Panc1 (cell line): Measurements from ENCODE around the gene GAN. TPM values are rescaled to one million over a fixed set of nuclear protein-coding genes. Genes with fewer than 3 reads are reported as not detected.

ENCODE experiments used
- ATAC-seq: fragments of 200-7000 bp; cut with Tn5 transposase; 2 replicates; pipeline ENCODE4 v1.9.1; 2020; ENCODE audit warnings: mild to moderate bottlenecking, moderate library complexity
- BruUV-seq: library from RNA; stranded (reverse); fragments of 400-500 nt; replicated peaks from 2 replicates; lab custom pipeline; 2021; lab: Mats Ljungman, UMichigan
- CTCF ChIA-PET: fragments of 300-600 bp; sonication (Branson Sonifier 250); formaldehyde crosslinking; loops from one replicate; lab custom pipeline; 2022; ENCODE audit warnings: antibody characterized with exemption; lab: Charles Lee
- POLR2A ChIA-PET: fragments of 300-600 bp; sonication (Branson Sonifier 250); formaldehyde crosslinking; loops from one replicate; lab custom pipeline; 2022; ENCODE audit warnings: antibody characterized with exemption; lab: Charles Lee
- DNase-seq: peaks from one replicate; pipeline ENCODE4 v3.0.0-alpha.2; 2010; ENCODE audit warnings: low read depth, low spot score
- H3K27ac ChIP-seq: 2 replicates; pipeline ENCODE4 v1.5.1; 2011; ENCODE audit warnings: mild to moderate bottlenecking, low read length, inconsistent platforms
- H3K27me3 ChIP-seq: fragments of 200-500 bp; sonication (Bioruptor generic); 2 replicates; pipeline ENCODE4 v1.6.0; 2014; ENCODE audit warnings: low read length, inconsistent platforms; ENCODE audit not compliant: control insufficient read depth, insufficient read depth
- H3K36me3 ChIP-seq: fragments of 200-500 bp; sonication (Bioruptor generic); 2 replicates; pipeline ENCODE4 v1.5.1; 2014; ENCODE audit warnings: inconsistent platforms, mild to moderate bottlenecking, low read length, moderate library complexity; ENCODE audit not compliant: control insufficient read depth, insufficient read depth
- H3K4me1 ChIP-seq: 2 replicates; pipeline ENCODE4 v1.5.1; 2011; ENCODE audit warnings: inconsistent platforms, mild to moderate bottlenecking, low read length, moderate library complexity; ENCODE audit not compliant: control insufficient read depth, insufficient read depth
- H3K4me3 ChIP-seq, 2 experiments: 2 replicates each; pipeline ENCODE4 v1.5.1; 2011 to 2012; ENCODE audit warnings: low read depth in 2 of 2, low read length in 2 of 2, mild to moderate bottlenecking in 2 of 2, inconsistent platforms in 1 of 2, moderate library complexity in 1 of 2
- H3K9me3 ChIP-seq: fragments of 200-500 bp; sonication (Bioruptor generic); 2 replicates; pipeline ENCODE4 v1.5.1; 2014; ENCODE audit warnings: low read depth, mild to moderate bottlenecking, inconsistent platforms, low read length, moderate library complexity; ENCODE audit not compliant: control insufficient read depth, insufficient read depth
- POLR2AphosphoS5 ChIP-seq: IDR thresholded peaks from 2 replicates; pipeline ENCODE4 v1.6.1; 2012; ENCODE audit warnings: mild to moderate bottlenecking, low read depth, low read length, moderate library complexity
- SIN3A ChIP-seq: IDR thresholded peaks from 2 replicates; pipeline ENCODE4 v1.6.1; 2012; ENCODE audit warnings: low read depth, mild to moderate bottlenecking, low read length, moderate library complexity, borderline replicate concordance; ENCODE audit not compliant: insufficient read depth
- TCF7L2 ChIP-seq: IDR thresholded peaks from 2 replicates; pipeline ENCODE4 v1.6.1; 2011; ENCODE audit warnings: mild to moderate bottlenecking, low read depth, low read length, inconsistent platforms
- in situ Hi-C: cut with HindIII; loops from 2 replicates; pipeline ENCODE4 v1.10.0; 2016; ENCODE audit warnings: low sequenced_read_pairs, low pct_unique_long_range_greater_than_20kb
- intact Hi-C: fragments of 100-400 bp; cut with micrococcal nuclease; formaldehyde crosslinking; loops from one replicate; pipeline ENCODE4 v1.10.0; 2022; ENCODE audit not compliant: unreplicated experiment
- total RNA-seq: library from RNA; stranded (reverse); gene quantifications from one replicate; pipeline ENCODE4 v1.2.1, GENCODE V29; 2021; ENCODE audit not compliant: unreplicated experiment
- TF ChIP-seq, protein P1 (sequence below): fragments of 450-650 bp; IDR thresholded peaks from 2 replicates; pipeline ENCODE4 v1.5.1; 2017; ENCODE audit warnings: mild to moderate bottlenecking
- TF ChIP-seq, protein P2 (sequence below), 2 experiments: IDR thresholded peaks; 2 replicates each; pipeline ENCODE4 v1.6.1; 2011 to 2012; ENCODE audit warnings: low read depth in 2 of 2, control low read depth in 1 of 2, low read length in 1 of 2, mild to moderate bottlenecking in 1 of 2, moderate library complexity in 1 of 2; ENCODE audit not compliant: insufficient read depth in 1 of 2

The GAN gene
- total RNA-seq, 1 experiment from 2014 or later = 9.1 TPM

DNA sequence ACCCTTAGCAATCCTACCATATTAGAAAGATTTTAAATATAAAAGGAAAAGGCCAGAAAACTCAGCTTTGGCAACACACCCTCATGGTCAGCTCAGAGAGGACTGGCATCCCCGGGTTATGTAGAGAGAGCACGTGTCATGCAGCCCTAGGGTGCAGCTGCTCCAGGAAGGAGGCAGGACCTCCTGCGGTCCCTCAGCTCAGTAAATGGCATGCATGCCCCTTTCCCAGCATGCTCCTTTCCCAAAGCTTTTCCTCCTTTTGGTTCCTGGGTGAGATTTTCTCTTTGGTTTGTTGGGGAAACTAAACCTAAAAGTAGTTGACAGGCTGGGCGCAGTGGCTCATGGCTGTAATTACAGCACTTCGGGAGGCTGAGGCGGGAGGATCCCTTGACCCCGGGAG lies 3.9 kb downstream of the GAN start:
- intact Hi-C loops = no loop called here
- ATAC-seq (no peak), DNase-seq (no peak)
- TF ChIP-seq, protein P1, sequence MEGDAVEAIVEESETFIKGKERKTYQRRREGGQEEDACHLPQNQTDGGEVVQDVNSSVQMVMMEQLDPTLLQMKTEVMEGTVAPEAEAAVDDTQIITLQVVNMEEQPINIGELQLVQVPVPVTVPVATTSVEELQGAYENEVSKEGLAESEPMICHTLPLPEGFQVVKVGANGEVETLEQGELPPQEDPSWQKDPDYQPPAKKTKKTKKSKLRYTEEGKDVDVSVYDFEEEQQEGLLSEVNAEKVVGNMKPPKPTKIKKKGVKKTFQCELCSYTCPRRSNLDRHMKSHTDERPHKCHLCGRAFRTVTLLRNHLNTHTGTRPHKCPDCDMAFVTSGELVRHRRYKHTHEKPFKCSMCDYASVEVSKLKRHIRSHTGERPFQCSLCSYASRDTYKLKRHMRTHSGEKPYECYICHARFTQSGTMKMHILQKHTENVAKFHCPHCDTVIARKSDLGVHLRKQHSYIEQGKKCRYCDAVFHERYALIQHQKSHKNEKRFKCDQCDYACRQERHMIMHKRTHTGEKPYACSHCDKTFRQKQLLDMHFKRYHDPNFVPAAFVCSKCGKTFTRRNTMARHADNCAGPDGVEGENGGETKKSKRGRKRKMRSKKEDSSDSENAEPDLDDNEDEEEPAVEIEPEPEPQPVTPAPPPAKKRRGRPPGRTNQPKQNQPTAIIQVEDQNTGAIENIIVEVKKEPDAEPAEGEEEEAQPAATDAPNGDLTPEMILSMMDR = no peak
- no peak for TF ChIP-seq SIN3A
- TF ChIP-seq POLR2AphosphoS5 = no peak
- TF ChIP-seq TCF7L2 = no peak
- TF ChIP-seq, protein P2, sequence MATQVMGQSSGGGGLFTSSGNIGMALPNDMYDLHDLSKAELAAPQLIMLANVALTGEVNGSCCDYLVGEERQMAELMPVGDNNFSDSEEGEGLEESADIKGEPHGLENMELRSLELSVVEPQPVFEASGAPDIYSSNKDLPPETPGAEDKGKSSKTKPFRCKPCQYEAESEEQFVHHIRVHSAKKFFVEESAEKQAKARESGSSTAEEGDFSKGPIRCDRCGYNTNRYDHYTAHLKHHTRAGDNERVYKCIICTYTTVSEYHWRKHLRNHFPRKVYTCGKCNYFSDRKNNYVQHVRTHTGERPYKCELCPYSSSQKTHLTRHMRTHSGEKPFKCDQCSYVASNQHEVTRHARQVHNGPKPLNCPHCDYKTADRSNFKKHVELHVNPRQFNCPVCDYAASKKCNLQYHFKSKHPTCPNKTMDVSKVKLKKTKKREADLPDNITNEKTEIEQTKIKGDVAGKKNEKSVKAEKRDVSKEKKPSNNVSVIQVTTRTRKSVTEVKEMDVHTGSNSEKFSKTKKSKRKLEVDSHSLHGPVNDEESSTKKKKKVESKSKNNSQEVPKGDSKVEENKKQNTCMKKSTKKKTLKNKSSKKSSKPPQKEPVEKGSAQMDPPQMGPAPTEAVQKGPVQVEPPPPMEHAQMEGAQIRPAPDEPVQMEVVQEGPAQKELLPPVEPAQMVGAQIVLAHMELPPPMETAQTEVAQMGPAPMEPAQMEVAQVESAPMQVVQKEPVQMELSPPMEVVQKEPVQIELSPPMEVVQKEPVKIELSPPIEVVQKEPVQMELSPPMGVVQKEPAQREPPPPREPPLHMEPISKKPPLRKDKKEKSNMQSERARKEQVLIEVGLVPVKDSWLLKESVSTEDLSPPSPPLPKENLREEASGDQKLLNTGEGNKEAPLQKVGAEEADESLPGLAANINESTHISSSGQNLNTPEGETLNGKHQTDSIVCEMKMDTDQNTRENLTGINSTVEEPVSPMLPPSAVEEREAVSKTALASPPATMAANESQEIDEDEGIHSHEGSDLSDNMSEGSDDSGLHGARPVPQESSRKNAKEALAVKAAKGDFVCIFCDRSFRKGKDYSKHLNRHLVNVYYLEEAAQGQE (IDR thresholded peaks at IDR 0.05; ENCODE audit: insufficient read depth in 1 of 2, low read depth in 2 of 2, low read length in 1 of 2) = no peak
- Histone ChIP-seq H3K36me3 (peaks cover 6% of the 10 kb centered on the region; the same call in 1 of the 2 replicates), H3K27ac (no peak overlapping the region; the same call in 1 of the 2 replicates), H3K9me3 (no peaks in the 10 kb centered on the region), H3K27me3 (no peaks in the 10 kb centered on the region), H3K4me3 (no peak overlapping the region), H3K4me1 (peaks cover 11% of the 10 kb centered on the region)
- ChIA-PET CTCF (interaction anchor here (0.6 kb wide), 1 partner anchor 44 kb away, joined by 4 read pairs; no protein-coding TSS in a partner anchor), POLR2A (no interaction called here)
- no TSS peak for BruUV-seq
- in situ Hi-C loops = no loop called here

DNA sequence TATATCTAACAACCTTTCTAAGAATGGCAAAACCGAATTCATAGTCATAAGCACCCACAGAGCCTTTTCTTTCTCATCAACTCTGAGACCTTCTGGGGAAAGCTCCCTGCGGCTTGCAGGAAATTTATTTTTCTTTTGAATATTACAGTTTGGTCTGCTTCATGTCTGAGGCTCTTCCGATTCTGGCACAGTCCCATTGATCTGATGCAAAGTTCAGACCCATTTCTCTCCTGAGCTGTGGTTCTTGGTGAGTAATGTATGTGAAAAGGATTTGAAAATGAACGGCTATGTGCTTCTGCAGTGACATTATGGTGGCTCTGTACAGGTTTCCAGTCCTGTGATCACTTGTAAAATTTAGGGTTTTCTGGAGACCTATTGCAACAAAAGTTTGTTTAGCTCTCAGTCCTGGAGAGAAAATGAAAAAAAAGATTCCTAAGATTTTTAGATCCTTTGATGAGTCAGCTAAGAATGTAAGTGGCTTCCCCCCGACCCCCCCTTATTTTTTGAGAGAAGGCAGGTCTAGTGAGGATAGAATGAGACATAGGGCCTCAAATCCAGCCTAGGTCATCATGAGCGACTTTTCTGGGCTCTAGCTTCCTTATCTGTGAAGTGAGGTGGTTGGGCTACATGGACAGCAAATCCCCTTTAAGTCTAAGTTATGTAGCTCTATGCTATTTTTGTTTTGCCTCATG lies 4.6 kb downstream of the GAN start:
- TF ChIP-seq POLR2AphosphoS5 (no peak), SIN3A (no peak), TCF7L2 (no peak)
- TF ChIP-seq, protein P1 = no peak
- TF ChIP-seq, protein P2 (IDR thresholded peaks at IDR 0.05; ENCODE audit: insufficient read depth in 1 of 2, low read depth in 2 of 2, low read length in 1 of 2) = no peak
- CTCF ChIA-PET = interaction anchor here (0.6 kb wide), 1 partner anchor 45 kb away, joined by 4 read pairs; no protein-coding TSS in a partner anchor
- no peak for DNase-seq
- in situ Hi-C loops = no loop called here
- Histone ChIP-seq H3K36me3 (peaks cover 2% of the 10 kb centered on the region; the same call in 1 of the 2 replicates), H3K4me3 (no peak overlapping the region), H3K27ac (no peak overlapping the region), H3K9me3 (no peaks in the 10 kb centered on the region), H3K4me1 (peaks cover 11% of the 10 kb centered on the region), H3K27me3 (no peaks in the 10 kb centered on the region)
- POLR2A ChIA-PET = no interaction called here
- no peak for ATAC-seq
- no TSS peak for BruUV-seq
- intact Hi-C loops = no loop called here
